ENCODE measurements around the gene VPS26C.

VPS26C gene

GRCh38 chr21:37202221-37203110 lies 64.7 kb downstream of the VPS26C start:
- no peak for DNase-seq (ENCODE audit: low read depth)

- no peak for DNase-seq (ENCODE audit: low read depth)
These were observed 66.3 kb downstream of the VPS26C start for GRCh38 chr21:37200641-37201480.

GRCh38 chr21:37199057-37199924 lies 67.8 kb downstream of the VPS26C start:
- DNase-seq (ENCODE audit: low read depth) = peak; percentile 55

- DNase-seq (ENCODE audit: low read depth) = no peak
These were observed 69.4 kb downstream of the VPS26C start for GRCh38 chr21:37197746-37198145.

- no peak for DNase-seq (ENCODE audit: low read depth)
These were observed 70.3 kb downstream of the VPS26C start for GRCh38 chr21:37196847-37197246.

GRCh38 chr21:37195610-37196009 lies 71.5 kb downstream of the VPS26C start:
- DNase-seq (ENCODE audit: low read depth) = no peak

- no peak for DNase-seq (ENCODE audit: low read depth)
These were observed 72.1 kb downstream of the VPS26C start for GRCh38 chr21:37195059-37195458.

- DNase-seq (ENCODE audit: low read depth) = no peak
These were observed 73.5 kb downstream of the VPS26C start for GRCh38 chr21:37193676-37194075.

- DNase-seq (ENCODE audit: low read depth) = no peak
These were observed 74.1 kb downstream of the VPS26C start for GRCh38 chr21:37193006-37193405.

GRCh38 chr21:37192019-37192418 lies 75.1 kb downstream of the VPS26C start:
- no peak for DNase-seq (ENCODE audit: low read depth)

- no peak for DNase-seq (ENCODE audit: low read depth)
These were observed 78.3 kb downstream of the VPS26C start for GRCh38 chr21:37188825-37189224.

GRCh38 chr21:37186983-37187382 lies 80.2 kb downstream of the VPS26C start:
- no peak for DNase-seq (ENCODE audit: low read depth)

- no peak for DNase-seq (ENCODE audit: low read depth)
These were observed 82.1 kb downstream of the VPS26C start for GRCh38 chr21:37184784-37185593.

- DNase-seq (ENCODE audit: low read depth) = no peak
These were observed 83.4 kb downstream of the VPS26C start for GRCh38 chr21:37183749-37184148.

GRCh38 chr21:37182222-37182621 lies 84.9 kb downstream of the VPS26C start:
- no peak for DNase-seq (ENCODE audit: low read depth)

GRCh38 chr21:37181059-37181458 lies 86.1 kb downstream of the VPS26C start:
- DNase-seq (ENCODE audit: low read depth) = no peak

- DNase-seq (ENCODE audit: low read depth) = no peak
These were observed 90.4 kb downstream of the VPS26C start for GRCh38 chr21:37176716-37177115.
